Measurements from ENCODE around the gene MINK1.
"Not testable (repeated sequence)": the region's sequence is repeated elsewhere in the genome, so short reads cannot be mapped to it uniquely, and the experiment has no call there.

The MINK1 gene

GRCh38 chr17:4816826-4817225, 16.3 kb upstream of the MINK1 start:
- no peak overlapping the region for H3K27ac ChIP-seq (ENCODE audit: low read length)
- H3K9ac ChIP-seq (ENCODE audit: low read length) = no peak overlapping the region
- no peaks in the 10 kb centered on the region for H3K27me3 ChIP-seq (ENCODE audit: control insufficient read depth, insufficient read depth, low read length)
- H3K4me1 ChIP-seq (ENCODE audit: control insufficient read depth, low read depth, low read length) = no peaks in the 10 kb centered on the region
- H3K4me3 ChIP-seq (ENCODE audit: low read length) = no peak overlapping the region
- peaks cover 27% of the 10 kb centered on the region for H3K36me3 ChIP-seq (ENCODE audit: control insufficient read depth, low read depth, low read length)
- no peaks in the 10 kb centered on the region for H3K9me3 ChIP-seq (ENCODE audit: control insufficient read depth, low read depth, low read length)

- no peak overlapping the region for H3K4me3 ChIP-seq (ENCODE audit: low read length)
- H3K27ac ChIP-seq (ENCODE audit: low read length) = no peak overlapping the region
- no peaks in the 10 kb centered on the region for H3K9me3 ChIP-seq (ENCODE audit: control insufficient read depth, low read depth, low read length)
- H3K4me1 ChIP-seq (ENCODE audit: control insufficient read depth, low read depth, low read length) = no peaks in the 10 kb centered on the region
- peaks cover 27% of the 10 kb centered on the region for H3K36me3 ChIP-seq (ENCODE audit: control insufficient read depth, low read depth, low read length)
- H3K27me3 ChIP-seq (ENCODE audit: control insufficient read depth, insufficient read depth, low read length) = no peaks in the 10 kb centered on the region
- H3K9ac ChIP-seq (ENCODE audit: low read length) = no peak overlapping the region
Observed at GRCh38 chr17:4818276-4818675, 14.9 kb upstream of the MINK1 start.

DNA sequence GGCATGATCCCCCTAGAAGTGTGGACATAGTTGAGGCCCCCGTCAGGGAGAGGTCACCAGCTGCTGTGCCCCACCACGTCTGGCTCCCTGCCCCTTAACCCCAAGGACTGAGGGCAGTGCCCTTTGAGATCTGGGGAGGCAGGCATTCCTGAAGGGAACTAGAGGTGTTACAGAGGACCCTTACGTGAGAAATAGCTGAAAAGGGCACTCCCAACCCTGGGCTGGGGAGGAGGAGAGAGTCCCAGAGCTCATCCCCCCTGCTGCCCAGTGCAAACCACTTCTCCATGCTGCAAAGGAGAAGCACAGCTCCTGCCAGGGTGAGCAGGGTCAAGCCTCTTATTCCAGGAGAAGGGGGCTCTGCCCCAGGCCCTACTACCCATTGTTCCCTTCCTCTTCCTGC, 10.3 kb upstream of the MINK1 start:
- H3K4me1 ChIP-seq (ENCODE audit: control insufficient read depth, low read depth, low read length) = no peaks in the 10 kb centered on the region
- H3K27ac ChIP-seq (ENCODE audit: low read length) = no peak overlapping the region
- H3K4me3 ChIP-seq (ENCODE audit: low read length) = no peak overlapping the region
- no peaks in the 10 kb centered on the region for H3K9me3 ChIP-seq (ENCODE audit: control insufficient read depth, low read depth, low read length)
- no peaks in the 10 kb centered on the region for H3K27me3 ChIP-seq (ENCODE audit: control insufficient read depth, insufficient read depth, low read length)
- peaks cover 10% of the 10 kb centered on the region for H3K36me3 ChIP-seq (ENCODE audit: control insufficient read depth, low read depth, low read length)
- H3K9ac ChIP-seq (ENCODE audit: low read length) = no peak overlapping the region

DNA sequence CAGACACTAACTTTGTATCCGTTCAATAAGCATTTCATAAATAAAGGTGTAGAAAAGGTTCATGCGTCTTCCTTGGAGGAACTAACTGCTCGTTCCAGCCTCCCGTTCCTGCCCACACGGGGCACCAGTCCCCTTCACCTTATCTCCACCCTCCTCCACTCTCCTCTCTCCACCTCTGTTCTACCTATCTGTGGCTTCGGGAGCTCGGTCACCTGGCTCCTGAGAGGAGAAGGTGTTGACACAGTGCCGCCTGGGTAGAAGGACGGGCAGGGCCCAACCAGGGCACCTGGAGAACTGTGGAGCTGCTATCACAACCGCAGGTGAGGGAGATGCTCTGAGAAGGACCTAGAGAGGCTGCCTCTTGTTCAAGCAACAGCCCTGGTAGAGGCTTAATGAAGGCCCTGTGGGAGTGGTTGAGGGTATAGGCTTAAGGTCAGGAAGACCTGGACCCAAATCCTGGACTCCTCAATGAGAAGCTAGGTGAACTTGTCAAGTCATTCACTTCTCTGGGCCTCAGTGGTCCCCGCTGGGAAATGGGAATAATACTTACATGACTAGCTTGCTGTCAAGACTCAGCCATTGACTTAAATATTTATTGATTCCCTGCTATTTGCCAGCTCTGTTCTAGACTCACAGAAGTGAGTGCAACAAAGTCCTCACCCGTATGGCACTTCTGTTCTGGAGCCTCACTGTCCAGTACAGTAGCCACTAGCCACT, 9.6 kb upstream of the MINK1 start:
- Histone ChIP-seq H3K4me1 (ENCODE audit: control insufficient read depth, low read depth, low read length) (no peaks in the 10 kb centered on the region), H3K9me3 (ENCODE audit: control insufficient read depth, low read depth, low read length) (no peaks in the 10 kb centered on the region), H3K27me3 (ENCODE audit: control insufficient read depth, insufficient read depth, low read length) (no peaks in the 10 kb centered on the region), H3K4me3 (ENCODE audit: low read length) (no peak overlapping the region), H3K9ac (ENCODE audit: low read length) (no peak overlapping the region), H3K27ac (ENCODE audit: low read length) (no peak overlapping the region), H3K36me3 (ENCODE audit: control insufficient read depth, low read depth, low read length) (peaks cover 9% of the 10 kb centered on the region)

DNA sequence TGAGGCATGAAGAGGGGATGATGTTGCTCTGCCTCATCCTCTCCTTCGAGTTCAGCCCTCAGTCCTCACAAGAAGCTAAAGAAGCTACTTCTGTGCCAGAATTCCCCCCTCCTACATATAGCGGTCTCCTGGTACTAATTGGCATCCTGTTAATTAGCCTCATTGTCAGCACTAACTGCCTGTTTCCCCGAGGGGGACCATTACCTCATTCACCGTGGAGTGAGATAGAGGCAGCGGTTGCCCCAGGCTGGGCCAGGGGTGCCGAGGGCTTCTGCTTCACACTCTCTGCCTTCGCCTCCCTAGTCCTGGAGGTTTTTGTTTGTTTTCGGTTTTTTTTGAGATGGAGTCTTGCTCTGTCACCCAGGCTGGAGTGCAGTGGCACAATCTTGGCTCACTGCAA, 5.7 kb upstream of the MINK1 start:
- no peak overlapping the region for H3K9ac ChIP-seq (ENCODE audit: low read length)
- H3K4me1 ChIP-seq (ENCODE audit: control insufficient read depth, low read depth, low read length) = no peaks in the 10 kb centered on the region

DNA sequence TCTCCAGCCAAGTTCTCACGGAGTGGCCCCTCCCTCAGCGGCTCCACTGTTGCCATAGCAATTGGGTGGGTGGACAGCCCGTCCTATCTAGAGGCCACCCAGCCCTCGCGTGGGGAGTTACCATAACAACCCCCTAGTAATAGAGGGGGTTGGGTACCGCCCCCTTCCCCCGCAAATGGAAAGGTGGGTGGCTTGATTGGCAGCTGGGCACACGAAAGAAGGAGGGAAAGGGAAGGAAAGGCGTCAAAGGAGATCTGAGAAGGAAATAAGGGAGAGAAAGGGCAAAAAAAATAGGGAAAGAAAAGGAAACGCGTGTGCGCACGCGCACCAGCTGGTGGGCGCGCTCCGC, 337 bp upstream of the MINK1 start:
- not testable (repeated sequence) for H3K9me3 ChIP-seq (ENCODE audit: control insufficient read depth, low read depth, low read length); H3K27me3 ChIP-seq (ENCODE audit: control insufficient read depth, insufficient read depth, low read length); H3K4me1 ChIP-seq (ENCODE audit: control insufficient read depth, low read depth, low read length); H3K27ac ChIP-seq (ENCODE audit: low read length); H3K36me3 ChIP-seq (ENCODE audit: control insufficient read depth, low read depth, low read length)
- Histone ChIP-seq H3K9ac (ENCODE audit: low read length) (peak overlapping the region; percentile 61), H3K4me3 (ENCODE audit: low read length) (peak overlapping the region; percentile 65)

More for the DNA sequence above, 5.7 kb upstream of the MINK1 start:
- H3K36me3 ChIP-seq (ENCODE audit: control insufficient read depth, low read depth, low read length) = no peaks in the 10 kb centered on the region
- no peak overlapping the region for H3K27ac ChIP-seq (ENCODE audit: low read length)
- no peak overlapping the region for H3K4me3 ChIP-seq (ENCODE audit: low read length)
- H3K27me3 ChIP-seq (ENCODE audit: control insufficient read depth, insufficient read depth, low read length) = no peaks in the 10 kb centered on the region
- no peaks in the 10 kb centered on the region for H3K9me3 ChIP-seq (ENCODE audit: control insufficient read depth, low read depth, low read length)

GRCh38 chr17:4833941-4834680, 971 bp downstream of the MINK1 start:
- Histone ChIP-seq H3K27ac (ENCODE audit: low read length) (no peak overlapping the region), H3K9ac (ENCODE audit: low read length) (peak overlapping the region; percentile 61), H3K27me3 (ENCODE audit: control insufficient read depth, insufficient read depth, low read length) (no peaks in the 10 kb centered on the region), H3K9me3 (ENCODE audit: control insufficient read depth, low read depth, low read length) (no peaks in the 10 kb centered on the region), H3K4me3 (ENCODE audit: low read length) (peak overlapping the region; percentile 65), H3K36me3 (ENCODE audit: control insufficient read depth, low read depth, low read length) (no peaks in the 10 kb centered on the region), H3K4me1 (ENCODE audit: control insufficient read depth, low read depth, low read length) (no peaks in the 10 kb centered on the region)

GRCh38 chr17:4834681-4835020, 1.5 kb downstream of the MINK1 start:
- Histone ChIP-seq H3K4me3 (ENCODE audit: low read length) (peak overlapping the region; percentile 65), H3K4me1 (ENCODE audit: control insufficient read depth, low read depth, low read length) (no peaks in the 10 kb centered on the region), H3K9ac (ENCODE audit: low read length) (peak overlapping the region; percentile 14), H3K27ac (ENCODE audit: low read length) (no peak overlapping the region), H3K9me3 (ENCODE audit: control insufficient read depth, low read depth, low read length) (no peaks in the 10 kb centered on the region), H3K27me3 (ENCODE audit: control insufficient read depth, insufficient read depth, low read length) (no peaks in the 10 kb centered on the region), H3K36me3 (ENCODE audit: control insufficient read depth, low read depth, low read length) (no peaks in the 10 kb centered on the region)

- Histone ChIP-seq H3K4me3 (ENCODE audit: low read length) (no peak overlapping the region), H3K9me3 (ENCODE audit: control insufficient read depth, low read depth, low read length) (no peaks in the 10 kb centered on the region), H3K27ac (ENCODE audit: low read length) (no peak overlapping the region), H3K27me3 (ENCODE audit: control insufficient read depth, insufficient read depth, low read length) (no peaks in the 10 kb centered on the region), H3K36me3 (ENCODE audit: control insufficient read depth, low read depth, low read length) (no peaks in the 10 kb centered on the region), H3K4me1 (ENCODE audit: control insufficient read depth, low read depth, low read length) (no peaks in the 10 kb centered on the region), H3K9ac (ENCODE audit: low read length) (no peak overlapping the region)
Observed at GRCh38 chr17:4836221-4836620, 3.1 kb downstream of the MINK1 start.

DNA sequence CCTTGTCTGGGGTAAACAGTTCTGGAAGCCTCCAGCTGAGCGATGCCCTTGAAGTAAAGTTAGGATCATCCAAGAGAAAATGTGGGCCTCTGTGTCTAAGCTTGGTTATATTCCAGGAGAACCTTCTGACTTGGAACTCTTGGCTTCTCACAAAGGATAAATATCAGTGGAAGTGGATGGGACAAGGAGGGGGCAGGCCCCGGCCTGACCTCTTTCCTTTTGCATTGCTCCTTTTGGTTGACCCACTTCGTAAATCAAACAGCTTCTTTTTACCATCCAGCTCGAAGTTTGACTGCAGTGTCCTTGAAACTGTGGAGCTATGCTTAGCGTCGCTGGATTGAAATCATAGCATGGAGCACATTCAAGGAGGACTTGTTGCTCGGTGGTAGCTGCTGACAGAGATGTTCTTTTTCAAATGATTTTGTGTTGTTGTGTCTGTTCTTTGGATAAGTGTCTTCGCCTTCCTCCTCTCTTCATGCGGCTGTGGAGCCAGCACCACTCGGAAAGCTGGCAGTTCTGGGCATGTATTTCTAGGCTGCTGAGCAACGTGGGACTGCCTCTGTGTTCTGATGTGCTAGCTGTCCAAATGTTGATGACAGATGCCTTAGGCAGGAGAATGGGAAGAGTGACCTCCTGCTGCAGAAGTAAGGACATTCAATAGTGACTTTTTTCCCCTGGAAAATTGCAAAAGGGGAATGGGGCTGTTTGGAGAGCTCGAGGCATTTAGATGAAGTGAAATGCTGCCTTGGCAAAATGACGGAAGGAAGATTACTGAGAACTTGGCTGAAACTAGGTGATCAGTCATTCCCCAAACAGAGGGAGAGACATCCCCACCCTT, 4.5 kb downstream of the MINK1 start:
- H3K4me1 ChIP-seq (ENCODE audit: control insufficient read depth, low read depth, low read length) = no peaks in the 10 kb centered on the region
- H3K27me3 ChIP-seq (ENCODE audit: control insufficient read depth, insufficient read depth, low read length) = no peaks in the 10 kb centered on the region
- no peak overlapping the region for H3K4me3 ChIP-seq (ENCODE audit: low read length)
- no peaks in the 10 kb centered on the region for H3K9me3 ChIP-seq (ENCODE audit: control insufficient read depth, low read depth, low read length)
- no peaks in the 10 kb centered on the region for H3K36me3 ChIP-seq (ENCODE audit: control insufficient read depth, low read depth, low read length)
- no peak overlapping the region for H3K27ac ChIP-seq (ENCODE audit: low read length)
- no peak overlapping the region for H3K9ac ChIP-seq (ENCODE audit: low read length)

- no peaks in the 10 kb centered on the region for H3K27me3 ChIP-seq (ENCODE audit: control insufficient read depth, insufficient read depth, low read length)
- no peak overlapping the region for H3K4me3 ChIP-seq (ENCODE audit: low read length)
- H3K4me1 ChIP-seq (ENCODE audit: control insufficient read depth, low read depth, low read length) = no peaks in the 10 kb centered on the region
- H3K9ac ChIP-seq (ENCODE audit: low read length) = no peak overlapping the region
- H3K36me3 ChIP-seq (ENCODE audit: control insufficient read depth, low read depth, low read length) = no peaks in the 10 kb centered on the region
- no peak overlapping the region for H3K27ac ChIP-seq (ENCODE audit: low read length)
- no peaks in the 10 kb centered on the region for H3K9me3 ChIP-seq (ENCODE audit: control insufficient read depth, low read depth, low read length)
Observed at GRCh38 chr17:4838309-4838785, 5.2 kb downstream of the MINK1 start.

Measured in iPS-18a (cell line).